A549 (cell line): ENCODE results near the gene FKBP8.

Source experiments
- BHLHE40 ChIP-seq: IDR thresholded peaks from 2 replicates; pipeline ENCODE4 v1.6.1; 2012; ENCODE audit warnings: low read depth, low read length, inconsistent platforms
- CEBPB ChIP-seq, 2 experiments: fragments of >200 bp in 1 of 2; sonication (Bioruptor Twin) in 1 of 2; formaldehyde crosslinking in 1 of 2; IDR thresholded peaks; 2 replicates each; pipeline ENCODE4 v1.6.1; 2012 to 2016
- CTCF ChIP-seq: fragments of >200 bp; sonication (Bioruptor Twin); formaldehyde crosslinking; IDR thresholded peaks from 3 replicates; pipeline ENCODE4 v1.5.1; 2016
- EHMT2 ChIP-seq: fragments of 200-600 bp; sonication (generic); IDR thresholded peaks from 2 replicates; pipeline ENCODE4 v1.6.1; 2016; ENCODE audit warnings: antibody characterized with exemption, low read depth, mild to moderate bottlenecking, moderate library complexity
- JUNB ChIP-seq: fragments of >200 bp; sonication (Bioruptor Twin); formaldehyde crosslinking; IDR thresholded peaks from 2 replicates; pipeline ENCODE4 v1.6.1; 2016
- KDM1A ChIP-seq: fragments of 200-600 bp; sonication (generic); IDR thresholded peaks from 2 replicates; pipeline ENCODE4 v1.6.1; 2016; ENCODE audit warnings: low read depth, mild to moderate bottlenecking
- POLR2A ChIP-seq: IDR thresholded peaks from 2 replicates; pipeline ENCODE4 v1.6.1; 2012; ENCODE audit warnings: mild to moderate bottlenecking, low read length
- RAD21 ChIP-seq, 2 experiments: fragments of >200 bp in 1 of 2; sonication (Bioruptor Twin) in 1 of 2; formaldehyde crosslinking in 1 of 2; IDR thresholded peaks in 1 of 2; conservative IDR thresholded peaks in 1 of 2; 2 replicates in 1 of 2; 3 replicates in 1 of 2; pipeline ENCODE4 v1.6.1; 2012 to 2018; ENCODE audit warnings: inconsistent platforms in 1 of 2
- REST ChIP-seq: fragments of 200-600 bp; sonication (generic); IDR thresholded peaks from 2 replicates; pipeline ENCODE4 v1.6.1; 2016; ENCODE audit warnings: antibody characterized with exemption, mild to moderate bottlenecking, moderate library complexity
- RFX5 ChIP-seq: fragments of 450-650 bp; IDR thresholded peaks from 2 replicates; pipeline ENCODE4 v1.7.1; 2014; ENCODE audit warnings: antibody characterized with exemption, mild to moderate bottlenecking, moderate library complexity
- ZC3H11A ChIP-seq: fragments of 450-650 bp; IDR thresholded peaks from 2 replicates; pipeline ENCODE4 v1.6.1; 2014; ENCODE audit warnings: antibody characterized with exemption, mild to moderate bottlenecking
- ZFP36 ChIP-seq: fragments of 450-650 bp; IDR thresholded peaks from 2 replicates; pipeline ENCODE4 v1.6.1; 2014; ENCODE audit warnings: borderline replicate concordance; ENCODE audit not compliant: partially characterized antibody
- TF ChIP-seq, protein P1 (sequence below): fragments of 450-650 bp; IDR thresholded peaks from 2 replicates; pipeline ENCODE4 v1.6.1; 2014; ENCODE audit warnings: antibody characterized with exemption
- TF ChIP-seq, protein P2 (sequence below): fragments of >200 bp; sonication (Bioruptor Twin); formaldehyde crosslinking; IDR thresholded peaks from 2 replicates; pipeline ENCODE4 v1.6.1; 2016

GRCh38 chr19:18500376-18500775 is 43.0 kb downstream of the FKBP8 start:
- TF ChIP-seq CTCF (no peak), BHLHE40 (no peak), EHMT2 (no peak), ZFP36 (no peak), POLR2A (no peak), REST (no peak), KDM1A (no peak), RFX5 (no peak), CEBPB (IDR thresholded peaks at IDR 0.05) (no peak), ZC3H11A (no peak), RAD21 (conservative IDR thresholded peaks at IDR 0.05 in 1 of 2, IDR thresholded peaks at IDR 0.05 in 1 of 2) (no peak), JUNB (no peak)
- TF ChIP-seq, protein P1, sequence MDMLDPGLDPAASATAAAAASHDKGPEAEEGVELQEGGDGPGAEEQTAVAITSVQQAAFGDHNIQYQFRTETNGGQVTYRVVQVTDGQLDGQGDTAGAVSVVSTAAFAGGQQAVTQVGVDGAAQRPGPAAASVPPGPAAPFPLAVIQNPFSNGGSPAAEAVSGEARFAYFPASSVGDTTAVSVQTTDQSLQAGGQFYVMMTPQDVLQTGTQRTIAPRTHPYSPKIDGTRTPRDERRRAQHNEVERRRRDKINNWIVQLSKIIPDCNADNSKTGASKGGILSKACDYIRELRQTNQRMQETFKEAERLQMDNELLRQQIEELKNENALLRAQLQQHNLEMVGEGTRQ = no peak
- TF ChIP-seq, protein P2, sequence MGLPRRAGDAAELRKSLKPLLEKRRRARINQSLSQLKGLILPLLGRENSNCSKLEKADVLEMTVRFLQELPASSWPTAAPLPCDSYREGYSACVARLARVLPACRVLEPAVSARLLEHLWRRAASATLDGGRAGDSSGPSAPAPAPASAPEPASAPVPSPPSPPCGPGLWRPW = no peak
